HepG2 (cell line): ENCODE data around the gene BABAM2. TPM values are rescaled to one million over a fixed set of nuclear protein-coding genes. Genes with fewer than 3 reads are reported as not detected.

Experiments
- ATAC-seq: fragments of 200-7000 bp; cut with Tn5 transposase; 3 replicates; pipeline ENCODE4 v1.9.1; 2020; ENCODE audit warnings: mild to moderate bottlenecking, moderate library complexity
- BruUV-seq: library from RNA; stranded (reverse); fragments of 400-500 nt; replicated peaks from 2 replicates; lab custom pipeline; 2021; lab: Mats Ljungman, UMichigan
- CTCF ChIA-PET: fragments of 300-600 bp; formaldehyde crosslinking; extraction: SDS; loops from one replicate; lab custom pipeline; 2021; ENCODE audit warnings: low total read pairs, inconsistent platforms, low intra/inter-chr PET ratio; lab: Yijun Ruan, JAX
- POLR2A ChIA-PET: fragments of 350-600 bp; sonication (Branson Sonifier 250); formaldehyde crosslinking; loops from one replicate; lab custom pipeline; 2020; ENCODE audit warnings: antibody characterized with exemption, inconsistent platforms; lab: Yijun Ruan, JAX
- DNase-seq: peaks from one replicate; pipeline ENCODE4 v3.0.0-alpha.2; 2015; ENCODE audit warnings: low spot score
- FAIRE-seq: peaks from 3 replicates; lab custom pipeline; 2011; peaks lifted over from hg19 to GRCh38; lab: Jason Lieb, UNC
- H2AFZ ChIP-seq: one replicate; pipeline ENCODE4 v1.6.1; 2011; ENCODE audit warnings: low read length, inconsistent platforms
- H3K27ac ChIP-seq: fragments of 300-600 bp; 3 replicates; pipeline ENCODE4 v1.8.0; 2011; ENCODE audit warnings: mixed run types, mild to moderate bottlenecking, mixed read lengths, low read length, inconsistent platforms; ENCODE audit not compliant: insufficient read depth; ENCODE audit errors: extremely low read length
- H3K27me3 ChIP-seq, 2 experiments: fragments of 200-600 bp in 1 of 2; 2 replicates in 1 of 2; 3 replicates in 1 of 2; pipeline versions ENCODE4 v1.6.0 to v1.8.0; 2011; ENCODE audit warnings: low read length in 2 of 2, mild to moderate bottlenecking in 2 of 2, moderate library complexity in 2 of 2, inconsistent platforms in 1 of 2; ENCODE audit not compliant: insufficient read depth in 2 of 2, control insufficient read depth in 1 of 2
- H3K36me3 ChIP-seq, 2 experiments: fragments of 200-600 bp in 1 of 2; replicated peaks in 1 of 2; 2 replicates in 1 of 2; 3 replicates in 1 of 2; pipeline versions ENCODE4 v1.5.1 to v1.8.0; 2011; ENCODE audit warnings: low read length in 2 of 2, inconsistent platforms in 1 of 2; ENCODE audit not compliant: insufficient read depth in 2 of 2, control insufficient read depth in 1 of 2
- H3K4me1 ChIP-seq: 2 replicates; pipeline ENCODE4 v1.5.1; 2012; ENCODE audit warnings: low read length, inconsistent platforms; ENCODE audit not compliant: insufficient read depth
- H3K4me2 ChIP-seq: 2 replicates; pipeline ENCODE4 v1.6.0; 2011; ENCODE audit warnings: low read depth, low read length, inconsistent platforms
- H3K4me3 ChIP-seq, 3 experiments: fragments of 200-600 bp in 1 of 3; sonication (generic), shearing (Covaris generic) in 1 of 3; replicated peaks in 1 of 3; 2 replicates each; pipeline ENCODE4 v1.5.1; 2011 to 2016; ENCODE audit warnings: low read length in 3 of 3, inconsistent platforms in 2 of 3, low read depth in 2 of 3, mild to moderate bottlenecking in 2 of 3, control low read depth in 1 of 3, mixed read lengths in 1 of 3; ENCODE audit not compliant: insufficient read depth in 1 of 3
- H3K79me2 ChIP-seq: one replicate; pipeline ENCODE4 v1.6.1; 2011; ENCODE audit warnings: low read length, inconsistent platforms; ENCODE audit not compliant: insufficient read depth
- H3K9ac ChIP-seq: 2 replicates; pipeline ENCODE4 v1.6.0; 2011; ENCODE audit warnings: mild to moderate bottlenecking, low read depth, low read length, inconsistent platforms; ENCODE audit not compliant: insufficient read depth
- H3K9me3 ChIP-seq: 2 replicates; pipeline ENCODE4 v1.5.1; 2012; ENCODE audit warnings: mild to moderate bottlenecking, low read length
- H4K20me1 ChIP-seq: 2 replicates; pipeline ENCODE4 v1.6.0; 2011; ENCODE audit warnings: inconsistent platforms, mild to moderate bottlenecking, low read length, moderate library complexity; ENCODE audit not compliant: insufficient read depth
- AHR ChIP-seq: IDR thresholded peaks from 2 replicates; pipeline ENCODE4 v1.6.1; 2018; ENCODE audit warnings: missing genetic modification reagents, missing compliant biosample characterization
- GLI4 ChIP-seq: sonication (generic); formaldehyde crosslinking; IDR thresholded peaks from 2 replicates; pipeline ENCODE4 v1.5.1; 2020; ENCODE audit warnings: missing genetic modification reagents, mild to moderate bottlenecking, moderate library complexity, borderline replicate concordance
- GPN1 ChIP-seq: sonication (generic); formaldehyde crosslinking; IDR thresholded peaks from 2 replicates; pipeline ENCODE4 v1.5.1; 2020; ENCODE audit warnings: missing genetic modification reagents, borderline replicate concordance
- SIX4 ChIP-seq: sonication (generic); formaldehyde crosslinking; IDR thresholded peaks from 2 replicates; pipeline ENCODE4 v1.4.0; 2020; ENCODE audit warnings: missing genetic modification reagents
- TP53 ChIP-seq: sonication (generic); formaldehyde crosslinking; conservative IDR thresholded peaks from 2 replicates; pipeline ENCODE4 v1.4.0; 2020; ENCODE audit warnings: missing genetic modification reagents
- YY1 ChIP-seq: IDR thresholded peaks from 2 replicates; pipeline ENCODE4 v1.6.1; 2011; ENCODE audit warnings: low read length, low read depth, moderate library complexity, mild to moderate bottlenecking; ENCODE audit not compliant: insufficient read depth, insufficient replicate concordance
- ZC3H4 ChIP-seq: sonication (generic); formaldehyde crosslinking; IDR thresholded peaks from 2 replicates; pipeline ENCODE4 v1.4.0; 2020; ENCODE audit warnings: missing genetic modification reagents, borderline replicate concordance
- ZNF501 ChIP-seq: sonication (generic); formaldehyde crosslinking; IDR thresholded peaks from 2 replicates; pipeline ENCODE4 v1.5.1; 2020; ENCODE audit warnings: mild to moderate bottlenecking, moderate library complexity, missing genetic modification reagents
- ZNF530 ChIP-seq: sonication (generic); formaldehyde crosslinking; IDR thresholded peaks from 2 replicates; pipeline ENCODE4 v1.5.0; 2020; ENCODE audit warnings: low read depth, mild to moderate bottlenecking, missing genetic modification reagents
- ZNF577 ChIP-seq: sonication (generic); formaldehyde crosslinking; IDR thresholded peaks from 2 replicates; pipeline ENCODE4 v1.4.0; 2020; ENCODE audit warnings: mild to moderate bottlenecking, low read depth, missing genetic modification reagents, borderline replicate concordance
- WGBS: methylation state at CpG from one replicate; pipeline ENCODE4 v1.1.6; 2017; ENCODE audit warnings: low lambda C conversion rate; 5-methylcytosine and 5-hydroxymethylcytosine counted together
- in situ Hi-C: cut with HindIII; loops from 2 replicates; pipeline ENCODE4 v1.10.0; 2017; ENCODE audit warnings: low pct_unique_long_range_greater_than_20kb; ENCODE audit not compliant: extremely low pct_ligation_motif_present
- intact Hi-C: fragments of 100-400 bp; cut with micrococcal nuclease; formaldehyde crosslinking; loops from one replicate; pipeline ENCODE4 v1.10.0; 2022; ENCODE audit not compliant: unreplicated experiment
- polyA plus RNA-seq, 8 experiments: library from polyadenylated mRNA; depleted of rRNA in 3 of 8; stranded (reverse) in 7 of 8; unstranded in 1 of 8; fragments of >200 nt; fragmentation: Illumina TruSeq in 4 of 8; extraction: Trizol in 4 of 8; gene quantifications; 2 replicates each; pipeline versions ENCODE4 v1.2.1 to v1.2.3, GENCODE V29; 2011 to 2016; ENCODE audit warnings: low read depth in 4 of 8, missing spikeins in 1 of 8, mixed read lengths in 1 of 8; ENCODE audit not compliant: insufficient read depth in 1 of 8
- total RNA-seq, 5 experiments: library from RNA; depleted of rRNA; stranded (reverse); fragments of >200 nt; fragmentation: Illumina TruSeq; extraction: Trizol; gene quantifications; 2 replicates each; pipeline ENCODE4 v1.2.3, GENCODE V29; 2016; ENCODE audit warnings: low read depth in 1 of 5
- TF ChIP-seq, protein P1 (sequence below): sonication (generic); formaldehyde crosslinking; IDR thresholded peaks from 2 replicates; pipeline ENCODE4 v1.4.0; 2020; ENCODE audit warnings: missing genetic modification reagents

The BABAM2 gene
- total and polyA plus RNA-seq, 2 of the 13 experiments (the other 11 are each of a cell fraction or from before 2014, with no cell fraction given): 24.9 to 28.0 TPM

DNA sequence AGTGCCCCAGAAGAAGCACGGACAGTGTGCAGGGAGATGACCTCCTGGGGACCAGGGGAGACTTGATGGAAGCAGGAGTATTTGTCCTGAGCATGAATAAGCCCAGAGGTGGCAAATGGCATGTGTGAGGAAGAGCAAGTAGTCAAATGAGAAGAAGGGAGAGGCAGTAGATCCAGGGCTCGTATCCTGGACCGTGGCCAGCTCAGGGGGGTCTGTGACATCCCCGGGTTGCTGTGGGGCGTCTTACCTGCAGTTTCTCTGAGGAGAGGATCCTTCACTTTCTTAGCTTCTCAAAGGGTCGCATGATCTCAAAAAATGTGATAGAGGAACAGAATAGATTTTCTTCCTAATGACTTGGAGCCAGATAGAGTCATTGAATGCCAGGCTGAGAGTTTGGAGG is 445.1 kb downstream of the BABAM2 start:
- no peak overlapping the region for H2AFZ ChIP-seq
- ChIA-PET POLR2A (no interaction called here), CTCF (no interaction called here)
- no peaks in the 10 kb centered on the region for H3K4me1 ChIP-seq
- FAIRE-seq (no peak), ATAC-seq (no peak), DNase-seq (no peak)
- WGBS: 86% methylated on average over 6 of the region's 6 CpGs
- no peaks in the 10 kb centered on the region for H3K27me3 ChIP-seq
- H3K36me3 ChIP-seq: no peaks in the 10 kb centered on the region
- no peaks in the 10 kb centered on the region for H3K9me3 ChIP-seq
- H3K27ac ChIP-seq: no peak overlapping the region
- no peak overlapping the region for H3K4me2 ChIP-seq
- no TSS peak for BruUV-seq
- no peaks in the 10 kb centered on the region for H3K79me2 ChIP-seq
- no peak overlapping the region for H3K9ac ChIP-seq
- intact Hi-C loops (no loop called here), in situ Hi-C loops (no loop called here)
- H3K4me3 ChIP-seq: no peak overlapping the region
- TF ChIP-seq YY1 (no peak), ZNF577 (no peak), ZC3H4 (CRISPR knock-in tag) (no peak), GLI4 (no peak), ZNF501 (CRISPR knock-in tag) (no peak), TP53 (no peak), GPN1 (CRISPR knock-in tag) (no peak), AHR (no peak), ZNF530 (CRISPR knock-in tag) (no peak), SIX4 (no peak)
- TF ChIP-seq, protein P1, sequence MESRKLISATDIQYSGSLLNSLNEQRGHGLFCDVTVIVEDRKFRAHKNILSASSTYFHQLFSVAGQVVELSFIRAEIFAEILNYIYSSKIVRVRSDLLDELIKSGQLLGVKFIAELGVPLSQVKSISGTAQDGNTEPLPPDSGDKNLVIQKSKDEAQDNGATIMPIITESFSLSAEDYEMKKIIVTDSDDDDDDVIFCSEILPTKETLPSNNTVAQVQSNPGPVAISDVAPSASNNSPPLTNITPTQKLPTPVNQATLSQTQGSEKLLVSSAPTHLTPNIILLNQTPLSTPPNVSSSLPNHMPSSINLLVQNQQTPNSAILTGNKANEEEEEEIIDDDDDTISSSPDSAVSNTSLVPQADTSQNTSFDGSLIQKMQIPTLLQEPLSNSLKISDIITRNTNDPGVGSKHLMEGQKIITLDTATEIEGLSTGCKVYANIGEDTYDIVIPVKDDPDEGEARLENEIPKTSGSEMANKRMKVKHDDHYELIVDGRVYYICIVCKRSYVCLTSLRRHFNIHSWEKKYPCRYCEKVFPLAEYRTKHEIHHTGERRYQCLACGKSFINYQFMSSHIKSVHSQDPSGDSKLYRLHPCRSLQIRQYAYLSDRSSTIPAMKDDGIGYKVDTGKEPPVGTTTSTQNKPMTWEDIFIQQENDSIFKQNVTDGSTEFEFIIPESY (CRISPR knock-in tag): no peak
- H4K20me1 ChIP-seq: no peaks in the 10 kb centered on the region
